ENCODE measurements around the gene NRARP. TPM values are rescaled to one million over a fixed set of nuclear protein-coding genes. Genes with fewer than 3 reads are reported as not detected.
A peak's percentile ranks its signal among the peaks of the same experiment; 100 is the strongest.

The NRARP gene
- total RNA-seq, 2 donors from 2014 or later = 5.6 to 13.3 TPM

GRCh38 chr9:137301081-137301947, 757 bp downstream of the NRARP start:
- peaks cover 0 to 4% of the 10 kb centered on the region in 2 donors for H3K27me3 ChIP-seq
- H3K9me3 ChIP-seq = no peaks in the 10 kb centered on the region
- no peak for DNase-seq (ENCODE audit: low spot score)
- H3K36me3 ChIP-seq = no peaks in the 10 kb centered on the region
- TF ChIP-seq, protein P1, sequence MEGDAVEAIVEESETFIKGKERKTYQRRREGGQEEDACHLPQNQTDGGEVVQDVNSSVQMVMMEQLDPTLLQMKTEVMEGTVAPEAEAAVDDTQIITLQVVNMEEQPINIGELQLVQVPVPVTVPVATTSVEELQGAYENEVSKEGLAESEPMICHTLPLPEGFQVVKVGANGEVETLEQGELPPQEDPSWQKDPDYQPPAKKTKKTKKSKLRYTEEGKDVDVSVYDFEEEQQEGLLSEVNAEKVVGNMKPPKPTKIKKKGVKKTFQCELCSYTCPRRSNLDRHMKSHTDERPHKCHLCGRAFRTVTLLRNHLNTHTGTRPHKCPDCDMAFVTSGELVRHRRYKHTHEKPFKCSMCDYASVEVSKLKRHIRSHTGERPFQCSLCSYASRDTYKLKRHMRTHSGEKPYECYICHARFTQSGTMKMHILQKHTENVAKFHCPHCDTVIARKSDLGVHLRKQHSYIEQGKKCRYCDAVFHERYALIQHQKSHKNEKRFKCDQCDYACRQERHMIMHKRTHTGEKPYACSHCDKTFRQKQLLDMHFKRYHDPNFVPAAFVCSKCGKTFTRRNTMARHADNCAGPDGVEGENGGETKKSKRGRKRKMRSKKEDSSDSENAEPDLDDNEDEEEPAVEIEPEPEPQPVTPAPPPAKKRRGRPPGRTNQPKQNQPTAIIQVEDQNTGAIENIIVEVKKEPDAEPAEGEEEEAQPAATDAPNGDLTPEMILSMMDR (IDR thresholded peaks at IDR 0.05) = no peak
- H3K4me3 ChIP-seq = peak overlapping the region; percentile 44 to 66
- peaks cover 0 to 89% of the 10 kb centered on the region in 2 donors for H3K4me1 ChIP-seq
- peak overlapping the region; percentile 79 to 83 for H3K27ac ChIP-seq

DNA sequence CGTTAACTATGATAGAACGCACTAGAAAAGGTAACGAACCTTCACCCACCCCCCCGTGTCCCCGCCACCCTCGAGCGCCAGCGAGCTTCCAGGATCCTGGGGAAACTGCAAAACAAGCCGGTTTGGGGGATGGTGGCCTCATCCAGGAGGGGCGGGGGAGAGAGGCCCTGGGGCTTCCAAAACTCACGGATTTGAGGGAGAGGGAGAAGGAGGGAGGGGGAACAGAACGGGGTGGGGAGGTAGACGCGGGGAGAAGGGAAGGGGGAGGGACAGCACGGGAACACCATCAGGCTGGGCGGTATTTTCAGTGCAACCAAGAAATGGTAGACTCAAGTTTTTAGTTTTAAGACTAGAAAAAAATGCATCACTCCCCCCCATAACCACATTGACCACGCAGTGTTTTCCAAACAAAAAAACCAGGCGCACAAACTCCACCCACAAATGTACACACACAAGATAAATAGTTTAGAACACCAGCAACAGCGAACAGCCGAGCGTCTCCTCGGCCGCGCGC, 1.4 kb downstream of the NRARP start:
- Histone ChIP-seq H3K27me3 (peaks cover 0 to 9% of the 10 kb centered on the region in 2 donors), H3K4me3 (peak overlapping the region; percentile 44 to 66), H3K36me3 (no peaks in the 10 kb centered on the region), H3K4me1 (peaks cover 0 to 88% of the 10 kb centered on the region in 2 donors), H3K9me3 (no peaks in the 10 kb centered on the region), H3K27ac (peak overlapping the region; percentile 79 to 83)
- TF ChIP-seq, protein P1 (IDR thresholded peaks at IDR 0.05) = no peak
- DNase-seq (ENCODE audit: low spot score) = no peak

- Histone ChIP-seq H3K9me3 (no peaks in the 10 kb centered on the region), H3K27me3 (peaks cover 0 to 9% of the 10 kb centered on the region in 2 donors), H3K36me3 (no peaks in the 10 kb centered on the region), H3K27ac (peak overlapping the region; percentile 79 to 83), H3K4me1 (peaks cover 0 to 85% of the 10 kb centered on the region in 2 donors), H3K4me3 (peak overlapping the region; percentile 44 to 66)
- no peak for DNase-seq (ENCODE audit: low spot score)
- TF ChIP-seq, protein P1 (IDR thresholded peaks at IDR 0.05) = no peak
These were observed 2.1 kb downstream of the NRARP start for GRCh38 chr9:137299938-137300337.

GRCh38 chr9:137299203-137299565, 2.9 kb downstream of the NRARP start:
- DNase-seq (ENCODE audit: low spot score) = no peak
- TF ChIP-seq, protein P1 (IDR thresholded peaks at IDR 0.05) = no peak
- H3K36me3 ChIP-seq = no peaks in the 10 kb centered on the region
- H3K27me3 ChIP-seq = peaks cover 0 to 9% of the 10 kb centered on the region in 2 donors
- H3K27ac ChIP-seq = peak overlapping the region; percentile 79 to 83
- peaks cover 0 to 3% of the 10 kb centered on the region in 2 donors for H3K9me3 ChIP-seq
- H3K4me1 ChIP-seq = peaks cover 0 to 81% of the 10 kb centered on the region in 2 donors
- H3K4me3 ChIP-seq = peak overlapping the region; percentile 10 to 66

GRCh38 chr9:137298401-137299202, 3.5 kb downstream of the NRARP start:
- peak overlapping the region; percentile 10 to 66 for H3K4me3 ChIP-seq
- peaks cover 0 to 9% of the 10 kb centered on the region in 2 donors for H3K27me3 ChIP-seq
- H3K36me3 ChIP-seq = no peaks in the 10 kb centered on the region
- H3K9me3 ChIP-seq = peaks cover 0 to 4% of the 10 kb centered on the region in 2 donors
- TF ChIP-seq, protein P1 (IDR thresholded peaks at IDR 0.05) = no peak
- H3K27ac ChIP-seq = peak overlapping the region; percentile 79 to 83
- DNase-seq (ENCODE audit: low spot score) = peak; percentile 73
- H3K4me1 ChIP-seq = peaks cover 0 to 75% of the 10 kb centered on the region in 2 donors
